ENCODE measurements around the gene TMX2.

The TMX2 gene

GRCh38 chr11:57775491-57775890 is 63.1 kb downstream of the TMX2 start:
- TF ChIP-seq, protein P1, sequence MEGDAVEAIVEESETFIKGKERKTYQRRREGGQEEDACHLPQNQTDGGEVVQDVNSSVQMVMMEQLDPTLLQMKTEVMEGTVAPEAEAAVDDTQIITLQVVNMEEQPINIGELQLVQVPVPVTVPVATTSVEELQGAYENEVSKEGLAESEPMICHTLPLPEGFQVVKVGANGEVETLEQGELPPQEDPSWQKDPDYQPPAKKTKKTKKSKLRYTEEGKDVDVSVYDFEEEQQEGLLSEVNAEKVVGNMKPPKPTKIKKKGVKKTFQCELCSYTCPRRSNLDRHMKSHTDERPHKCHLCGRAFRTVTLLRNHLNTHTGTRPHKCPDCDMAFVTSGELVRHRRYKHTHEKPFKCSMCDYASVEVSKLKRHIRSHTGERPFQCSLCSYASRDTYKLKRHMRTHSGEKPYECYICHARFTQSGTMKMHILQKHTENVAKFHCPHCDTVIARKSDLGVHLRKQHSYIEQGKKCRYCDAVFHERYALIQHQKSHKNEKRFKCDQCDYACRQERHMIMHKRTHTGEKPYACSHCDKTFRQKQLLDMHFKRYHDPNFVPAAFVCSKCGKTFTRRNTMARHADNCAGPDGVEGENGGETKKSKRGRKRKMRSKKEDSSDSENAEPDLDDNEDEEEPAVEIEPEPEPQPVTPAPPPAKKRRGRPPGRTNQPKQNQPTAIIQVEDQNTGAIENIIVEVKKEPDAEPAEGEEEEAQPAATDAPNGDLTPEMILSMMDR (IDR thresholded peaks at IDR 0.05; ENCODE audit: low read depth, low read length): no peak
- in situ Hi-C loops (cut with HindIII; ENCODE audit: low sequenced_read_pairs): no loop called here
- H3K4me3 ChIP-seq (ENCODE audit: low read depth, low read length): no peak overlapping the region
- DNase-seq (ENCODE audit: low read depth, low spot score): peak; percentile 14

- no peak overlapping the region for H3K4me3 ChIP-seq (ENCODE audit: low read depth, low read length)
- in situ Hi-C loops (cut with HindIII; ENCODE audit: low sequenced_read_pairs): no loop called here
- peak; percentile 73 for DNase-seq (ENCODE audit: low read depth, low spot score)
- TF ChIP-seq, protein P1 (IDR thresholded peaks at IDR 0.05; ENCODE audit: low read depth, low read length): no peak
Observed at GRCh38 chr11:57776031-57776521, 63.7 kb downstream of the TMX2 start.

- in situ Hi-C loops (cut with HindIII; ENCODE audit: low sequenced_read_pairs): no loop called here
- no peak for DNase-seq (ENCODE audit: low read depth, low spot score)
- H3K4me3 ChIP-seq (ENCODE audit: low read depth, low read length): no peak overlapping the region
- TF ChIP-seq, protein P1 (IDR thresholded peaks at IDR 0.05; ENCODE audit: low read depth, low read length): no peak
Observed at GRCh38 chr11:57776577-57777210, 64.3 kb downstream of the TMX2 start.

DNA sequence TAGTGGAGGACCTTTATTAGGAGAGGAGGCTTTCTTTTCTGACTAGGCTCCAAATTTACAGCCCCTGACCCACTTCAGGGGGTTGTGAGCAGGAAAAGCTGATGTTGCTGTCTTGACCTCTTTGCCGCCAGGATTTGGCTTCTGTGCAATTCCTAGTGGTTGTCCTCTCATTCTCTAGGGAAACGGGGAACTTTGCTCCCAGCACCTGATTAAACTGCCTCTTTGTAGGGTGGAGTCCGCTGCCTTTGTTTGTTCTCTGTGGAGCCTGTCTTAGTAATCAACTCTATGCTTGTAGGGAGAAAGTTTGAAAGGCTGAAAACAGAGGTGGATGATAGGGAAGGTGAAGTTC is 65.5 kb downstream of the TMX2 start:
- peak overlapping the region; percentile 9 for H3K4me3 ChIP-seq (ENCODE audit: low read depth, low read length)
- in situ Hi-C loops (cut with HindIII; ENCODE audit: low sequenced_read_pairs): no loop called here
- DNase-seq (ENCODE audit: low read depth, low spot score): peak; percentile 51
- TF ChIP-seq, protein P1 (IDR thresholded peaks at IDR 0.05; ENCODE audit: low read depth, low read length): no peak

DNA sequence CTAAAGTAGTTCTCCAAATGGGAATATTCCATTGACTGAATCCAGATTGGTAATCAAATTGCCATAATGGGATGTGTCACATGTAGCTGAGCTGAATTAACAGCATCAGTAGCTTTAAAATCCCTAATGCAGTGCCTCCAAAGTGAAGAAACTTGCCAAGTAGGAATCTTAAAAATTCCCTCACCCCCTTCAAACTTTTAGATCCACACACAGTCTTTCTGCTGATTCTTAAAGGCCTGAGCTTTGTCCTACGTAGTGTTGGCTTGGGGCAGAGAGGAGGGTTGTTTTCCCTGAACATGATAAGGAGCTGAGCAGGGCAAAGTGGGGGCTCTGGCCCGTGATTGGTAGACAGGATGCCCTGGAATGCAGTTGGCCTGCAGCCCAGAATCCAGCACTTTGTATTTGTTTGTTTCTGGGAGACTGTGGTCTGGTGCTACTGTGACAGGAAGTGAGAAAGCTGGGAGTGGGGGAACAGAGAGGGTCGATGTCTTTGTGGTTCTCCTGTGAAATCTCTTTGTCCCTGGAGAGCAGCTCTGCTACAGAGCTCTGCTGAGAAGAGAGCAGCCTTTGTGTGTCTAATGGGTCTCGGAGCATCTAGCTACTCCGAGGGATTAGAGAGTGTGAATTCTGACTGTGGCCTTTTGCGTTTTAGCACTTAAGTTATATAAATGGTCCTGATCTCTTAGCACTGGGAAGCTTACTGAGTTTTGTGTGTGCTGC is 66.1 kb downstream of the TMX2 start:
- in situ Hi-C loops (cut with HindIII; ENCODE audit: low sequenced_read_pairs): no loop called here
- H3K4me3 ChIP-seq (ENCODE audit: low read depth, low read length): peak overlapping the region; percentile 9
- TF ChIP-seq, protein P1 (IDR thresholded peaks at IDR 0.05; ENCODE audit: low read depth, low read length): no peak
- peak; percentile 98 for DNase-seq (ENCODE audit: low read depth, low spot score)

- no peak overlapping the region for H3K4me3 ChIP-seq (ENCODE audit: low read depth, low read length)
- in situ Hi-C loops (cut with HindIII; ENCODE audit: low sequenced_read_pairs): no loop called here
- DNase-seq (ENCODE audit: low read depth, low spot score): peak; percentile 64
- TF ChIP-seq, protein P1 (IDR thresholded peaks at IDR 0.05; ENCODE audit: low read depth, low read length): peak; percentile 10
Observed at GRCh38 chr11:57779276-57779675, 66.9 kb downstream of the TMX2 start.

Measured in astrocyte of the spinal cord (primary cell).